ENCODE results near the gene USH2A.
"Not testable (repeated sequence)": the region's sequence is repeated elsewhere in the genome, so short reads cannot be mapped to it uniquely, and the experiment has no call there.

The USH2A gene

GRCh38 chr1:216154063-216154462 is 269.2 kb downstream of the USH2A start:
- no peak overlapping the region for H3K27ac ChIP-seq
- no peak for DNase-seq (ENCODE audit: low read depth, low spot score)

GRCh38 chr1:216153130-216153529 is 270.1 kb downstream of the USH2A start:
- DNase-seq (ENCODE audit: low read depth, low spot score), result no peak
- H3K27ac ChIP-seq, result no peak overlapping the region

DNA sequence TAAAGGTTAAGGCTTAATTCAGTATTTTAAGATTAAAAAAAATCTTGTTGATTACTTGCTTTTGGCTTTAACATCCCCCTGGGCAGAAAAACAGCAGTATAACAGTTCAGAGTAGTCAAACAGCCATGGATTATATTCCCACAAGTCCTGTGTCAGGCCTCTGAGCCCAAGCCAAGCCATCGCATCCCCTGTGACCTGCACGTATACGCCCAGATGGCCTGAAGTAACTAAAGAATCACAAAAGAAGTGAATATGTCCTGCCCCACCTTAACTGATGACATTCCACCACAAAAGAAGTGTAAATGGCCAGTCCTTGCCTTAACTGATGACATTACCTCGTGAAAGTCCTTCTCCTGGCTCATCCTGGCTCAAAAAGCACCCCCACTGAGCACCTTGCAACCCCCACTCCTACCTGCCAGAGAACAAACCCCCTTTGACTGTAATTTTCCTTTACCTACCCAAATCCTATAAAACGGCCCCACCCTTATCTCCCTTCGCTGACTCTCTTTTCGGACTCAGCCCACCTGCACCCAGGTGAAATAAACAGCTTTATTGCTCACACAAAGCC is 277.7 kb downstream of the USH2A start:
- DNase-seq (ENCODE audit: low read depth, low spot score); H3K27ac ChIP-seq: not testable (repeated sequence)

DNA sequence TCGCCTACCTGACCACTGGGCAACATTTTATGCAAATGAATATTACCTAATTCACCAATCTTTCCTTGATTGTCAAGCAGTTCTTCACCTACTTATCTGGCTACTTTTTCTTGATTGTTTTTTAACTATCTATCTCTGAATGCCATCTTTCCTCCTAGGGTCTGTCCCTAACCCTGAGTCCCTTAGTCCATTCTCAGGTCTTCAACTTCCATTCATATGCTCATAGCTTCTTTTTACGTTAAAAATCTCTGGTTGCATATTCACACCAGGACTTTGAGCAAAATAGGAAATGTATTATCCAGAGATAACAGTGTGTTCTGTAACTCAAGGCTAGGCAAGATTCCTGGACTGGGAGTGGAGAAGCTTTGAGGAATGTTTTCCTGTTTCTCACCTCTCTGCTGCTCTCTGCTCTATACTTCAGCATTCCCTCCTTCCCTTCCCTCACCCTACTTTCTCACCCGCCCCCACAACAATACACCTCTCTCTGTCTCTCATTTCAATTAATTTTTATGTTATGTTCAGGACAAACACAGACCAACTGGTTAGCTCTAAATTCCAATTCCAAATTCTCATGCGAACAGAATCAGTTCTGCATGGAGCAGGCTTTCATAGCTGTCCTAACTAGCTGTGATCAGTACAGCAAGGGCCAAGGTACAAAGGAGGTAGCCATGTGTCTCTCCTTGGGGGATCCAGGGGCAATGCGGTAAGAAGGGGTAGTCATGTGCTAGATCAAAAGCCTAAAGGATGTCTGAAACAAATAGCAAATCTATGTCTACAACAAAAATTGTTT is 278.4 kb downstream of the USH2A start:
- DNase-seq (ENCODE audit: low read depth, low spot score), result no peak
- H3K27ac ChIP-seq, result no peak overlapping the region

DNA sequence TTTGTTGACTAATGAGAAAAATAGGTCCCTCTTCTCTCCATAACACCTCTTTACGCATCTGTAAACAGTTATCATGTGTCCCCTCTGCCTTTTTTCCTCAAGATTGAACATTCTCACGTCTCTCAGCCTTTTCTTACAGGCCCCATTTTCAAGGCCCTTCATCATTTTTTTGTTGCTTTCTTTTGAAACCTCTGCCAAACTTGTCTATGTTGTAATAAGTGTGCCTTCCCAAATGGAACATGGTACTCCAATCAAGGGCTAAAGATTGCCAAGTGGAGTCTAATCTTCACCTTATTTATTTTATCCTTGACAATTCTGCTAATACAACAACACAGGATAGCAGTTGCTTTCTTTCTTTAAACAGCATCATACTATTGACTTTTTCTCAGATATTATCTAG is 280.3 kb downstream of the USH2A start:
- no peak for DNase-seq (ENCODE audit: low read depth, low spot score)
- no peak overlapping the region for H3K27ac ChIP-seq

GRCh38 chr1:216140730-216141524 is 282.3 kb downstream of the USH2A start:
- no peak for DNase-seq (ENCODE audit: low read depth, low spot score)
- H3K27ac ChIP-seq, result no peak overlapping the region

GRCh38 chr1:216124192-216124781 is 299.0 kb downstream of the USH2A start:
- DNase-seq (ENCODE audit: low read depth, low spot score), result no peak
- H3K27ac ChIP-seq, result no peak overlapping the region

- H3K27ac ChIP-seq, result no peak overlapping the region
- no peak for DNase-seq (ENCODE audit: low read depth, low spot score)
Measured at GRCh38 chr1:216123446-216124191, 299.6 kb downstream of the USH2A start.

DNA sequence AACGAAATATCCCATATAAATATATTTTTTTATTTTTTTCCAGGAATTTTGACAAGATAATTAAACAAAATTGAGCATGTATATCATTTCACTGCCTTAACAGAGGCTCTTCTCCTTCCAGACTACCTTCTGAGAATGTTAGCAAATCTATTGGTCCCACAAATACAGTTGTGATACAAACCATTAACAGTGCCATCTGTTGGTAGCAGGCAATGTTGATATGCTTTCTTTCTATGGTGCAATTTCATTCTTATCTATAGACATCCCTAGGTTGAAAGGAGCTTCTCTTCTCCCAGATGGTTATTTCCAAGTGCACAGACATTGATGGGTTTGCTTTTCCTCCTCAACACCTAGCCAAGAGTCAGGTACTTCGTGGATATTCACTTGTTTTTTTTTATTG is 303.6 kb downstream of the USH2A start:
- no peak overlapping the region for H3K27ac ChIP-seq
- DNase-seq (ENCODE audit: low read depth, low spot score), result no peak

DNA sequence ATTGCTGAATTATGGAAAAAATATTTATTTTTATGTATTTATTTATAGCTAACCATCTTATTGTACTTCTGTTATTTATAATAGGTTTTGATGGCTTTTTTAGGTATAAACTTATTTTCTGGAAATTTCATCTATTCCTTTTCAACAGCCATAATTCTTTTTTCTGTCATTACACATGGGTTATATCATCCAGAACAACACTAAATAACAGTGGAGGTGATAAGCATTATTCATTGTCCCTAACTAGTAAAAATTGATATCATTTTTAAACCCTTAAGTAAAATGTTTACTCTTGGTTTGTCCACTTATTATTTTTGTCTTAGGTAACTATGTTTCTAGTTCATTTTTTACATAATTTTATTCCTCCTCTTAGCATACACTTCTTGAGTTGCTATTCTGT is 309.1 kb downstream of the USH2A start:
- H3K27ac ChIP-seq, result no peak overlapping the region
- no peak for DNase-seq (ENCODE audit: low read depth, low spot score)

DNA sequence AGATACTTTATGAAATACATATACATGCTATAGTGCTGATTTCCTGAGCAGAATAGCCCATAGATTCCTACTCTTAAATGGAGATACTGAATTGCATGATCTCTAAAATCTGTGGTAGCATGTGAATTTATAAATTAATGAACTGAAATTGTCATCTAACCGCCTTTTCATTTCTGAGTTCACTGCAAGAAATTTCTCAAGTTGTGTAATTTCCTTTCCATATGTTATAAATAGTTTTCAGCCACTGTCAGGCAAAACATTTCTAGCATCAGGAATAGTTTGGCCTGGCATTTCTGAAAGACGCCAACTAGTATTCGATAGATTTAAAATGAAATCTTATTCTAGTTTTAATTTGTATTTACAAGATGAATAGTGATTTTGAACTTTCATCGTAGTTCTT is 310.1 kb downstream of the USH2A start:
- no peak for DNase-seq (ENCODE audit: low read depth, low spot score)
- no peak overlapping the region for H3K27ac ChIP-seq

DNA sequence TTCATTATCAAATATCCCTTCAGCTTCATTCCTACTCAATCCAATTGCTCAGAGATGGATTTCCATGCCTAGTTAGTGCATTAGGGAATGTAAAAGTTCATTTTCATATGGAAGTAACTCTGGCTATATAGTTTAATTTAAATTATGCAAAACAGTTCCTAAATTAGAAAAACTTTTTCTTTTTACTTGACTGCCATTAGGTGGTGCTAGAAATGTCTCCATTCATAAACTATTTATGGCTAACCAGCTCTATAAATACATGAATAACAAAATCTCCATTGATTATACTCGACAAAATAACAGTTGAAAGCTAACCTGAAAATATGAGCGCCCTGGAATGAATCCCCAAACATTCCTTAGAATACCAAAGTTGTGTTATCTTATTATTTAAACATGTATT is 311.4 kb downstream of the USH2A start:
- DNase-seq (ENCODE audit: low read depth, low spot score), result no peak

GRCh38 chr1:216095400-216095799 is 327.8 kb downstream of the USH2A start:
- DNase-seq (ENCODE audit: low read depth, low spot score), result no peak
- no peak overlapping the region for H3K27ac ChIP-seq

More for the DNA sequence above, 311.4 kb downstream of the USH2A start:
- H3K27ac ChIP-seq, result no peak overlapping the region

GRCh38 chr1:216090556-216090955 is 332.7 kb downstream of the USH2A start:
- DNase-seq (ENCODE audit: low read depth, low spot score), result no peak
- H3K27ac ChIP-seq, result no peak overlapping the region

GRCh38 chr1:216086678-216087077 is 336.6 kb downstream of the USH2A start:
- no peak for DNase-seq (ENCODE audit: low read depth, low spot score)
- no peak overlapping the region for H3K27ac ChIP-seq

DNA sequence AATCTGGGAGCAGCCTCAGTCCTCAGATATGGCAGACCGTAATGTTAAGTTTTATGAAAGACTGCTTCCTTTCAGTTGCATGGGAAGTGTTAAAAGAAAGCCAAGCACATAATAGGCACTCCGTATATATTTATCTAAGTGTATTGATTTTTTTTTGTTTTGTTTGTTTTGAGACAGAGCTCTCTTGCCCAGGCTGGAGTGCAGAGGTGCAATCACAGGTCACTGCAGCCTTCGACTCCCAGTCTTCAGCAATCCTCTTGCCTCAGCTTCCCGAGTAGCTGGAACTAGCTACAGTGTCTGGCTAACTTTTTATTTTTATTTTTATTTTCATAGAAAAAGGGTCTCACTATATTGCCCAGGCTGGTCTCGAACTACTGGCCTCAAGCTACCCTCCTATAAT is 341.8 kb downstream of the USH2A start:
- no peak for DNase-seq (ENCODE audit: low read depth, low spot score)
- no peak overlapping the region for H3K27ac ChIP-seq

GRCh38 chr1:216076751-216077150 is 346.5 kb downstream of the USH2A start:
- H3K27ac ChIP-seq, result no peak overlapping the region
- no peak for DNase-seq (ENCODE audit: low read depth, low spot score)

DNA sequence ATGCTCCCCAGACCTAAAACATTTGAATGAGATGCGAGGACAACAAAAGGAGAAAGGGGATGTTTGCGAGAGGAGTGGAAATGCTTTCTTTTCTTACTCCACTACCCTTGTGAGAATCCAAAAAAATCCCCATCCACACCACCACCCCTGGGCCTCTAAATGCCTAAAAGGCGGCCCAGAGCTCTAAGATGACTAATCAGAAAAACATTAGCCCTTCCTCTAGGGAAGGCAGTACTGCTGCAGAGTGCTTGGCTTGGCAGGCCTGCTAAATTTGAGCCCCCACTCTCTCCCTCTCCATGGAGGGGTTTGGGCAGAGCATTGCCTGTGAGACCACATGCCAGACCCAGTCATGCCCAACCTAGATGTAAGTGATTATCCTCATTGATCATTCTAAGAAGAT is 347.9 kb downstream of the USH2A start:
- no peak for DNase-seq (ENCODE audit: low read depth, low spot score)

DNA sequence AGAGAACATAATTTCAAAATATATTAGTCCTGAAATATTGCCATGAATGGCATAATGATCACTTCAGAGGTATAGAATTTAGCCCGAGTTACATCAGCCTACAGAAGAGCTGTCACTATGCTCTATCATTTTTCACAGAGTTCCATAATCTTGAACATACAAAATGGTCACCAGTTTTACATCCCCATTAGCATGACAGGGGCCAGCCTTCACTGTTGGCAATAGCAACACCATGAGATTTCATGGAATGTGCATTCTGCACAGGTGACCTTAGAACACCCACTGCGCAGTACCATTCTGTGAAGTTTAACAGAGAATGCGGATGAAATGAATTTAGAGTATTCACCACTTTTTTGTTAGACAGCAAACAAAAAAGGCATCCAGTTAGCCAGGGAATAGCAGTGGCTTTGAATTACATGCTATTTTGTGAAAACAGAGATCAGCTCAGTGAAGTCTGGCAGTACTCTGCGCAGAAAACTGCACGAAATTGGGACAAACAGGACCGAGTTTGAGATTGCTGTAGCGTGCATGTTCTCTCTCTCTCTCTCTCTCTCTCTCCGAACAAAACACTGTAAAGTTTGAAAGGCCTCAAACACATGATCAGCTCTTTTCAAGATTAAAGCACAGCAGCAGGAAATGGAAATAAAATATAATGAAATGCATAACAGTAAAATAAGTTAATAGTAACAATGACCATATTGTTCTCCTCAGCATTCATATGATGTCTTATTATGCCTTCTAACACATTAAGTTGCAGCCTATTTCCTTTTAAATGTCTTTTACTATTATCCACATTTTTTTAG is 349.3 kb downstream of the USH2A start:
- DNase-seq (ENCODE audit: low read depth, low spot score), result no peak
- H3K27ac ChIP-seq, result no peak overlapping the region

More for the DNA sequence above, 347.9 kb downstream of the USH2A start:
- no peak overlapping the region for H3K27ac ChIP-seq
